Mesothelial cell of epicardium (in vitro differentiated cells): ENCODE data around the gene ADARB1. TPM values are rescaled to one million over a fixed set of nuclear protein-coding genes. Genes with fewer than 3 reads are reported as not detected.
A peak's percentile ranks its signal among the peaks of the same experiment; 100 is the strongest.
"Not testable (repeated sequence)": the region's sequence is repeated elsewhere in the genome, so short reads cannot be mapped to it uniquely, and the experiment has no call there.

Experiments
- DNase-seq, 2 experiments: peaks; one replicate each; pipeline ENCODE4 v3.0.0; 2021; ENCODE audit warnings: low spot score in 2 of 2; ENCODE audit not compliant: unreplicated experiment in 2 of 2
- H3K27ac Mint-ChIP-seq: 2 replicates; pipeline ENCODE4 v1.8.0; 2021; ENCODE audit warnings: mixed read lengths
- H3K27me3 Mint-ChIP-seq: 2 replicates; pipeline ENCODE4 v1.8.0; 2021; ENCODE audit warnings: low read depth, mixed read lengths
- H3K36me3 Mint-ChIP-seq: 2 replicates; pipeline ENCODE4 v1.8.0; 2021; ENCODE audit warnings: mixed read lengths
- H3K4me1 Mint-ChIP-seq: 2 replicates; pipeline ENCODE4 v1.8.0; 2021; ENCODE audit warnings: mixed read lengths
- H3K4me3 Mint-ChIP-seq: 2 replicates; pipeline ENCODE4 v1.8.0; 2021; ENCODE audit warnings: mild to moderate bottlenecking, moderate library complexity, mixed read lengths
- H3K9me3 Mint-ChIP-seq: 2 replicates; pipeline ENCODE4 v1.8.0; 2021; ENCODE audit warnings: mixed read lengths
- CTCF ChIP-seq: fragments of 200-600 bp; sonication (generic); IDR thresholded peaks from one replicate; pipeline ENCODE4 v1.5.0; 2021; ENCODE audit warnings: antibody characterized with exemption; ENCODE audit not compliant: unreplicated experiment
- total RNA-seq: library from RNA; stranded (reverse); gene quantifications from 3 replicates; pipeline ENCODE4 v1.2.1, GENCODE V29; 2021

Gene ADARB1
- total RNA-seq, 1 donor from 2014 or later = 26.5 TPM

DNA sequence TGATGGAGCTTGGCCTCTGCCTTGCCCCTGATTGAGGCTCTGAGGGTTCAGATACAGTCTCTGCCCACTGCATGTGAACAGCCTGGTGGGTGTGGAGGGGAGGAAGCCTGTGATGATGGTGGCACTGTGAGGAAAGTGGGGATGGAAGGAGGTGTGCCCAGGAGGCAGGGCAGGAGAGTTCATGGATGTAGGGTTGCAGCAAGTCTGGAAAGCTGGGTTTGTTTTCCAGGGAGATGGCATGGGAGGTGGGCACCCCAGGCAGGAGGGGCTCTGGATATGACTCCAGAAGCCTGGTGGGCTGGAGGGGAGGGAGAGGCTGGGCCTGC lies 63.2 kb downstream of the ADARB1 start:
- no peak overlapping the region for H3K27ac Mint-ChIP-seq
- TF ChIP-seq CTCF = no peak

DNA sequence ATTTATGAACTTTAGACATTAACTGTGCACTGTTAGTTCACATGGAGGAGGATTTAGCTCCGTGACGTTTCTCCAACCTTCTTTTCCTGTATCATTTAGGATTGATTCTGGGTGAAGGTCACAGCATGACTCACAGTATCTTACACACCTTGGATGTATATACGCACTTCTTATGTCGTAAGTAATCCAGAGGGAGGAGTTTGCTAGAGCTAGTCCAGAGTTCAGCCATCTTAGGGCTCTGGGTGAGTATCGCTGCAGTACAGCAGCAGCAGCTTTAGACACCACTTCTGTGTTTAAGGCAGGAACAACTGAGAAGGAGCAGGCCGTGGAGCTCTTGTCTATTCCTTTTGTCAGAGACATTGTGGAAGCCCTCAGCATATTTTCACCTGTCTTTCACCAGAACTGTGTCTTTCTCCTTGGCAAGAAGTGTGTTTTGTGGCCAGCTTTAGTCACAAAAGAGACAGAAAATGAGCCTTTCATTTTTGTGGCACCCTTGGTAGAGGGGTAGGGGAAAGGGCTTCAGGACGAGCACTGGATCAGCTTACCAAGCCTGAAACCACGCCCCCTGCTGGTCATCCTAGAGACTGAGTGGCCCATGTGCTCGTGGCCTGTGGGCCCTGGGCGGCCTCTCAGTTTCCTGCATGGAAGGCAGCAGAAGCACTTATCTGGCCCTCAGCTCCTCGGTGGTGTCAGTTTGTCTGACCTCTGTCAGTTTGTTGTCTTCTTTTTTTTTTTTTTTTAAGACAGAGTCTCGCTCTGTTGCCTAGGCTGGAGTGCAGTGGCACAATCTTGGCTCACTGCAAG lies 64.0 kb downstream of the ADARB1 start:
- no peaks in the 10 kb centered on the region for H3K36me3 Mint-ChIP-seq
- H3K4me3 Mint-ChIP-seq = no peak overlapping the region
- no peaks in the 10 kb centered on the region for H3K27me3 Mint-ChIP-seq
- TF ChIP-seq CTCF = peak; percentile 84
- DNase-seq = peak in 1 of 2 experiments; percentile 70
- no peaks in the 10 kb centered on the region for H3K9me3 Mint-ChIP-seq
- peaks cover 1% of the 10 kb centered on the region for H3K4me1 Mint-ChIP-seq
- no peak overlapping the region for H3K27ac Mint-ChIP-seq

More for the DNA sequence above, 63.2 kb downstream of the ADARB1 start:
- Mint-ChIP-seq H3K4me3 (no peak overlapping the region), H3K4me1 (peaks cover 6% of the 10 kb centered on the region), H3K27me3 (no peaks in the 10 kb centered on the region), H3K9me3 (no peaks in the 10 kb centered on the region), H3K36me3 (no peaks in the 10 kb centered on the region)
- no peak for DNase-seq

- H3K27me3 Mint-ChIP-seq, H3K4me3 Mint-ChIP-seq, H3K9me3 Mint-ChIP-seq, DNase-seq, H3K36me3 Mint-ChIP-seq, H3K4me1 Mint-ChIP-seq, H3K27ac Mint-ChIP-seq: not testable (repeated sequence)
These were observed 64.6 kb downstream of the ADARB1 start for GRCh38 chr21:45139003-45139360.

GRCh38 chr21:45139473-45139872 lies 65.1 kb downstream of the ADARB1 start:
- DNase-seq = no peak
- Mint-ChIP-seq H3K4me3 (no peak overlapping the region), H3K36me3 (no peaks in the 10 kb centered on the region), H3K27me3 (no peaks in the 10 kb centered on the region), H3K4me1 (peaks cover 1% of the 10 kb centered on the region), H3K9me3 (no peaks in the 10 kb centered on the region), H3K27ac (no peak overlapping the region)
- no peak for TF ChIP-seq CTCF

GRCh38 chr21:45140346-45140940 lies 66.1 kb downstream of the ADARB1 start:
- peak; percentile 50 for TF ChIP-seq CTCF
- Mint-ChIP-seq H3K27ac (no peak overlapping the region), H3K27me3 (no peaks in the 10 kb centered on the region)

GRCh38 chr21:45140944-45141343 lies 66.6 kb downstream of the ADARB1 start:
- DNase-seq, H3K4me1 Mint-ChIP-seq: not testable (repeated sequence)

More at GRCh38 chr21:45140346-45140940, 66.1 kb downstream of the ADARB1 start:
- peak; percentile 55 to 77 for DNase-seq
- Mint-ChIP-seq H3K4me1 (peaks cover 1% of the 10 kb centered on the region), H3K9me3 (no peaks in the 10 kb centered on the region), H3K4me3 (no peak overlapping the region), H3K36me3 (no peaks in the 10 kb centered on the region)

More at GRCh38 chr21:45140944-45141343, 66.6 kb downstream of the ADARB1 start:
- not testable (repeated sequence) for H3K27me3 Mint-ChIP-seq, H3K36me3 Mint-ChIP-seq, H3K4me3 Mint-ChIP-seq, H3K9me3 Mint-ChIP-seq, H3K27ac Mint-ChIP-seq
